ENCODE measurements around the gene PALM3. TPM values are rescaled to one million over a fixed set of nuclear protein-coding genes. Genes with fewer than 3 reads are reported as not detected.

PALM3 gene
- total and polyA plus RNA-seq, 5 donors from 2014 or later: not detected

- ATAC-seq (ENCODE audit: low read depth in 2 of 2): no peak
- H3K9me3 ChIP-seq (ENCODE audit: control insufficient read depth in 2 of 2, low read length in 2 of 2): no peaks in the 10 kb centered on the region
- no peak overlapping the region for H3K27ac ChIP-seq (ENCODE audit: insufficient read depth, low read length, poor library complexity, severe bottlenecking)
- peaks cover 2 to 29% (median 8%) of the 10 kb centered on the region in 4 donors for H3K4me1 Mint-ChIP-seq
- no peak for DNase-seq
- no peaks in the 10 kb centered on the region for H3K9me3 Mint-ChIP-seq
- H3K27me3 ChIP-seq (ENCODE audit: control insufficient read depth, insufficient read depth, low read length): no peaks in the 10 kb centered on the region
- H3K36me3 Mint-ChIP-seq: peaks cover 4% of the 10 kb centered on the region
- H3K4me3 ChIP-seq (ENCODE audit: low read depth, low read length): no peak overlapping the region
- peaks cover 17% of the 10 kb centered on the region for H3K4me1 ChIP-seq (ENCODE audit: control insufficient read depth, insufficient read depth, low read length, poor library complexity, severe bottlenecking)
- H3K4me3 Mint-ChIP-seq: peak overlapping the region in 2 of 4 donors; percentile 76 to 88
- no peak overlapping the region for H3K27ac Mint-ChIP-seq
- H3K36me3 ChIP-seq (ENCODE audit: control insufficient read depth, insufficient read depth, low read length): no peaks in the 10 kb centered on the region
- no peaks in the 10 kb centered on the region for H3K27me3 Mint-ChIP-seq
These were observed 24.2 kb upstream of the PALM3 start for GRCh38 chr19:14086098-14086497.

- H3K27me3 Mint-ChIP-seq: no peaks in the 10 kb centered on the region
- ATAC-seq (ENCODE audit: low read depth in 2 of 2): no peak
- no peak within 1 kb of the TSS for H3K27ac Mint-ChIP-seq
- Histone ChIP-seq H3K4me1 (ENCODE audit: control insufficient read depth, insufficient read depth, low read length, poor library complexity, severe bottlenecking) (peaks cover 23% of the 10 kb centered on the region), H3K4me3 (ENCODE audit: low read depth, low read length) (no peak within 1 kb of the TSS), H3K27ac (ENCODE audit: insufficient read depth, low read length, poor library complexity, severe bottlenecking) (no peak within 1 kb of the TSS), H3K36me3 (ENCODE audit: control insufficient read depth, insufficient read depth, low read length) (no peaks in the 10 kb centered on the region), H3K9me3 (ENCODE audit: control insufficient read depth in 2 of 2, low read length in 2 of 2) (no peaks in the 10 kb centered on the region), H3K27me3 (ENCODE audit: control insufficient read depth, insufficient read depth, low read length) (no peaks in the 10 kb centered on the region)
- peaks cover 4 to 35% (median 12%) of the 10 kb centered on the region in 4 donors for H3K4me1 Mint-ChIP-seq
- no peaks in the 10 kb centered on the region for H3K9me3 Mint-ChIP-seq
- DNase-seq: no peak
- peaks cover 4% of the 10 kb centered on the region for H3K36me3 Mint-ChIP-seq
- peak within 1 kb of the TSS in 2 of 4 donors; percentile 76 to 88 for H3K4me3 Mint-ChIP-seq
These were observed 23.6 kb upstream of the PALM3 start, which contains the start of gene C19orf67 for GRCh38 chr19:14085309-14085995. TSS of gene C19orf67 (minus strand) at chr19:14085783. CDS start at chr19:14085627, 156 bp downstream.

GRCh38 chr19:14082675-14082960, 20.7 kb upstream of the PALM3 start:
- no peaks in the 10 kb centered on the region for H3K36me3 ChIP-seq (ENCODE audit: control insufficient read depth, insufficient read depth, low read length)
- no peak for DNase-seq
- H3K27me3 ChIP-seq (ENCODE audit: control insufficient read depth, insufficient read depth, low read length): no peaks in the 10 kb centered on the region
- peaks cover 19% of the 10 kb centered on the region for H3K4me1 ChIP-seq (ENCODE audit: control insufficient read depth, insufficient read depth, low read length, poor library complexity, severe bottlenecking)
- H3K4me3 ChIP-seq (ENCODE audit: low read depth, low read length): no peak overlapping the region
- Mint-ChIP-seq H3K27ac (peak overlapping the region in 1 of 3 donors; percentile 93), H3K9me3 (no peaks in the 10 kb centered on the region), H3K4me3 (peak overlapping the region; percentile 80 to 95 (median 86)), H3K36me3 (no peaks in the 10 kb centered on the region), H3K27me3 (peaks cover 4% of the 10 kb centered on the region), H3K4me1 (peaks cover 4 to 27% (median 11%) of the 10 kb centered on the region in 4 donors)
- no peak for ATAC-seq (ENCODE audit: low read depth in 2 of 2)
- H3K27ac ChIP-seq (ENCODE audit: insufficient read depth, low read length, poor library complexity, severe bottlenecking): no peak overlapping the region
- H3K9me3 ChIP-seq (ENCODE audit: control insufficient read depth in 2 of 2, low read length in 2 of 2): no peaks in the 10 kb centered on the region

GRCh38 chr19:14081797-14082674, 20.2 kb upstream of the PALM3 start:
- Mint-ChIP-seq H3K27ac (peak overlapping the region; percentile 79 to 95 (median 93)), H3K4me1 (peaks cover 4 to 27% (median 11%) of the 10 kb centered on the region in 4 donors), H3K27me3 (peaks cover 4% of the 10 kb centered on the region), H3K4me3 (peak overlapping the region; percentile 89 to 95 (median 94)), H3K9me3 (no peaks in the 10 kb centered on the region), H3K36me3 (no peaks in the 10 kb centered on the region)
- no peak for ATAC-seq (ENCODE audit: low read depth in 2 of 2)
- Histone ChIP-seq H3K4me1 (ENCODE audit: control insufficient read depth, insufficient read depth, low read length, poor library complexity, severe bottlenecking) (peaks cover 19% of the 10 kb centered on the region), H3K4me3 (ENCODE audit: low read depth, low read length) (peak overlapping the region; percentile 67), H3K27me3 (ENCODE audit: control insufficient read depth, insufficient read depth, low read length) (no peaks in the 10 kb centered on the region), H3K36me3 (ENCODE audit: control insufficient read depth, insufficient read depth, low read length) (no peaks in the 10 kb centered on the region), H3K9me3 (ENCODE audit: control insufficient read depth in 2 of 2, low read length in 2 of 2) (no peaks in the 10 kb centered on the region), H3K27ac (ENCODE audit: insufficient read depth, low read length, poor library complexity, severe bottlenecking) (peak overlapping the region; percentile 83)
- DNase-seq: peak in 2 of 3 donors; percentile 29 to 35

- no peaks in the 10 kb centered on the region for H3K36me3 ChIP-seq (ENCODE audit: control insufficient read depth, insufficient read depth, low read length)
- peaks cover 4 to 27% (median 11%) of the 10 kb centered on the region in 4 donors for H3K4me1 Mint-ChIP-seq
- H3K36me3 Mint-ChIP-seq: no peaks in the 10 kb centered on the region
- peak overlapping the region; percentile 91 to 95 (median 93) for H3K27ac Mint-ChIP-seq
- DNase-seq (peak; percentile 98 to 100 (median 100)), ATAC-seq (ENCODE audit: low read depth in 2 of 2) (peak; percentile 94 to 95)
- H3K27me3 Mint-ChIP-seq: peaks cover 4% of the 10 kb centered on the region
- H3K9me3 Mint-ChIP-seq: no peaks in the 10 kb centered on the region
- no peaks in the 10 kb centered on the region for H3K27me3 ChIP-seq (ENCODE audit: control insufficient read depth, insufficient read depth, low read length)
- no peaks in the 10 kb centered on the region for H3K9me3 ChIP-seq (ENCODE audit: control insufficient read depth in 2 of 2, low read length in 2 of 2)
- H3K27ac ChIP-seq (ENCODE audit: insufficient read depth, low read length, poor library complexity, severe bottlenecking): peak overlapping the region; percentile 83
- peak overlapping the region; percentile 77 for H3K4me3 ChIP-seq (ENCODE audit: low read depth, low read length)
- H3K4me3 Mint-ChIP-seq: peak overlapping the region; percentile 89 to 95 (median 94)
- peaks cover 19% of the 10 kb centered on the region for H3K4me1 ChIP-seq (ENCODE audit: control insufficient read depth, insufficient read depth, low read length, poor library complexity, severe bottlenecking)
These were observed 19.3 kb upstream of the PALM3 start for GRCh38 chr19:14080887-14081796.

- Mint-ChIP-seq H3K27ac (no peak overlapping the region), H3K4me1 (peaks cover 4 to 44% (median 17%) of the 10 kb centered on the region in 4 donors), H3K36me3 (no peaks in the 10 kb centered on the region), H3K4me3 (peak overlapping the region in 1 of 4 donors; percentile 63), H3K9me3 (no peaks in the 10 kb centered on the region), H3K27me3 (peaks cover 9% of the 10 kb centered on the region)
- Histone ChIP-seq H3K4me1 (ENCODE audit: control insufficient read depth, insufficient read depth, low read length, poor library complexity, severe bottlenecking) (peaks cover 38% of the 10 kb centered on the region), H3K4me3 (ENCODE audit: low read depth, low read length) (no peak overlapping the region), H3K27me3 (ENCODE audit: control insufficient read depth, insufficient read depth, low read length) (no peaks in the 10 kb centered on the region), H3K36me3 (ENCODE audit: control insufficient read depth, insufficient read depth, low read length) (no peaks in the 10 kb centered on the region), H3K27ac (ENCODE audit: insufficient read depth, low read length, poor library complexity, severe bottlenecking) (no peak overlapping the region), H3K9me3 (ENCODE audit: control insufficient read depth in 2 of 2, low read length in 2 of 2) (no peaks in the 10 kb centered on the region)
- ATAC-seq (ENCODE audit: low read depth in 2 of 2) (no peak), DNase-seq (no peak)
These were observed 16.5 kb upstream of the PALM3 start for GRCh38 chr19:14078411-14078810.

All from CD4-positive, CD25-positive, alpha-beta regulatory T cell (primary cell).